Activated naive CD8-positive, alpha-beta T cell treated with anti-CD3 and anti-CD28 coated beads, Interleukin-2, amount 50 U/mL, for 24 hours (primary cell): Measurements from ENCODE around the gene PPM1H.
"Not testable (repeated sequence)": the region's sequence is repeated elsewhere in the genome, so short reads cannot be mapped to it uniquely, and the experiment has no call there.

ENCODE experiments used
- ATAC-seq: fragments of 150-1000 bp; cut with Tn5 transposase; one replicate; pipeline ENCODE4 v1.10.0; 2021
- DNase-seq: peaks from one replicate; pipeline ENCODE4 v3.0.0; 2021
- H3K27ac Mint-ChIP-seq: one replicate; pipeline ENCODE4 v1.8.0; 2021; ENCODE audit warnings: mild to moderate bottlenecking, mixed read lengths
- H3K27me3 Mint-ChIP-seq: one replicate; pipeline ENCODE4 v1.8.0; 2021; ENCODE audit warnings: mixed read lengths
- H3K36me3 Mint-ChIP-seq: one replicate; pipeline ENCODE4 v1.8.0; 2021; ENCODE audit warnings: low read depth, mixed read lengths
- H3K4me1 Mint-ChIP-seq: one replicate; pipeline ENCODE4 v1.8.0; 2021; ENCODE audit warnings: mixed read lengths
- H3K4me3 Mint-ChIP-seq: one replicate; pipeline ENCODE4 v1.8.0; 2021; ENCODE audit warnings: mild to moderate bottlenecking, moderate library complexity, mixed read lengths
- H3K9me3 Mint-ChIP-seq: one replicate; pipeline ENCODE4 v1.8.0; 2021; ENCODE audit warnings: mixed read lengths

PPM1H gene

DNA sequence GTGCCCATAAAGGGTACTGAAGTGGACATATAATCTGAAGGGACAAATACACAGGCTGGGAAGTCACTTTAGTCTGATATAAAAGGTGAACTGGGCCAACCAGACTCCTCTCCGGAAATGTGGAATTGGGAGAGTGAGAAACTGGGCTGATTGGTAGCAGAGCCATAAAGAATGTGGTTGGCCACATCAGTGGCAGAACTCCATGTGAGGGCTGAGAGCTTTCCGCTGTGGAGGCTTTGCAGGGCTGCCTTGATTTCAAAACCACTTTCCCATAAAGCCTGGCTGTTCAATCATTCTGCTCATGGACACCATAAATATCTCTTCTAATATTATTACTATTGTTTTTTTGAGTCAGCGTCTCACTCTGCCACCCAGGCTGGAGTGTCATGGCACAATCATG lies 248.0 kb downstream of the PPM1H start:
- Mint-ChIP-seq H3K36me3 (no peaks in the 10 kb centered on the region), H3K9me3 (no peaks in the 10 kb centered on the region), H3K27ac (no peak overlapping the region), H3K27me3 (no peaks in the 10 kb centered on the region), H3K4me1 (no peaks in the 10 kb centered on the region), H3K4me3 (no peak overlapping the region)
- ATAC-seq (no peak), DNase-seq (no peak)

- peaks cover 1% of the 10 kb centered on the region for H3K4me1 Mint-ChIP-seq
- H3K36me3 Mint-ChIP-seq, result no peaks in the 10 kb centered on the region
- no peaks in the 10 kb centered on the region for H3K9me3 Mint-ChIP-seq
- H3K27ac Mint-ChIP-seq, result no peak overlapping the region
- ATAC-seq, result no peak
- no peak for DNase-seq
- H3K27me3 Mint-ChIP-seq, result peaks cover 3% of the 10 kb centered on the region
- no peak overlapping the region for H3K4me3 Mint-ChIP-seq
Measured at GRCh38 chr12:62684570-62685295, 250.2 kb downstream of the PPM1H start.

GRCh38 chr12:62683776-62684569 lies 251.0 kb downstream of the PPM1H start:
- Mint-ChIP-seq H3K4me1 (peaks cover 1% of the 10 kb centered on the region), H3K4me3 (no peak overlapping the region), H3K36me3 (no peaks in the 10 kb centered on the region), H3K9me3 (no peaks in the 10 kb centered on the region), H3K27me3 (peaks cover 6% of the 10 kb centered on the region), H3K27ac (no peak overlapping the region)
- DNase-seq, result no peak
- ATAC-seq, result no peak

DNA sequence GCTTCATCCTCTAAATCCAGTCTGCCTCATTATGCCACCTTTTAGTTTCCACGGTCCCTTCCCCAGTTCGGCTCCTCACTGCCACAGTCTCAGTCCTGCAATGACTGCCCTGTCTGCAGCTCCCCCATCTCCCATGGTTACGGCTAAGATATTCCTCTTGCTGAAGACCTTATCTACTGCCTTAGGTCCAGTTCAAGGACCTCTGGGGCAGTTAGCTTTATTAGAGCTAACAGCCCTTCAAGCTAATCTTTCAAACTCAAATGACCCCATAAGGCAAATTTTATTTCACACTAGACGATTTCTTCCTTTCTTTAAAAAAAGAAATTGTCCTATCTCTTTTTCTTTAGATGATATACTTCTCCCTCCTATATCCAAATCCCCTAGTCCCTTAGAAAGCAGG lies 253.6 kb downstream of the PPM1H start:
- no peak for DNase-seq
- H3K9me3 Mint-ChIP-seq, result no peaks in the 10 kb centered on the region
- peaks cover 1% of the 10 kb centered on the region for H3K4me1 Mint-ChIP-seq
- no peak for ATAC-seq
- H3K4me3 Mint-ChIP-seq, result no peak overlapping the region
- H3K27ac Mint-ChIP-seq, result no peak overlapping the region
- H3K27me3 Mint-ChIP-seq, result peaks cover 9% of the 10 kb centered on the region
- no peaks in the 10 kb centered on the region for H3K36me3 Mint-ChIP-seq

DNA sequence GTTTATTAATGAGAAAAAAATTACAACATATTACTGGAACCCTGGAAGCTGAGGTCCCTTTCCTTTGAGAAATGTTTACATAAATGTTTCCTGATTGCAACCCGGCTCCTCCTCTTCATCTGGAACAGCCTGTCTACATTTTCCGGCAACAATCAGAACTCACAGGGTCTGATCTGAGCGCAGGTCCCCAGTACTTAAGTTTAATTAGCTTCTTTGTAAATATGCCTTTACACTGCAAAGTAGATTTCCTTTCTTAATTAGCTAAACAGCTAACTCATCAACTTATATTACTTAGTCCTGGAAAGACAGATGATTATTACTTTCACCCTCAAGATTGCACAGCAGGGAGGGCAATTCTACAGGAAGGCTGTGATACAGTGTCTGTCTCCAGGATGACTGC lies 255.3 kb downstream of the PPM1H start:
- H3K4me3 Mint-ChIP-seq, result no peak overlapping the region
- no peak overlapping the region for H3K27ac Mint-ChIP-seq
- no peaks in the 10 kb centered on the region for H3K9me3 Mint-ChIP-seq
- H3K27me3 Mint-ChIP-seq, result peaks cover 9% of the 10 kb centered on the region
- H3K4me1 Mint-ChIP-seq, result peaks cover 1% of the 10 kb centered on the region
- ATAC-seq, result no peak
- no peaks in the 10 kb centered on the region for H3K36me3 Mint-ChIP-seq
- DNase-seq, result no peak

- DNase-seq (no peak), ATAC-seq (no peak)
- Mint-ChIP-seq H3K27me3 (peaks cover 9% of the 10 kb centered on the region), H3K4me1 (peaks cover 1% of the 10 kb centered on the region), H3K27ac (no peak overlapping the region), H3K4me3 (no peak overlapping the region), H3K9me3 (no peaks in the 10 kb centered on the region), H3K36me3 (no peaks in the 10 kb centered on the region)
Measured at GRCh38 chr12:62677355-62677754, 257.6 kb downstream of the PPM1H start.

- Mint-ChIP-seq H3K27ac (no peak overlapping the region), H3K27me3 (peaks cover 9% of the 10 kb centered on the region)
Measured at GRCh38 chr12:62676521-62677307, 258.2 kb downstream of the PPM1H start.

DNA sequence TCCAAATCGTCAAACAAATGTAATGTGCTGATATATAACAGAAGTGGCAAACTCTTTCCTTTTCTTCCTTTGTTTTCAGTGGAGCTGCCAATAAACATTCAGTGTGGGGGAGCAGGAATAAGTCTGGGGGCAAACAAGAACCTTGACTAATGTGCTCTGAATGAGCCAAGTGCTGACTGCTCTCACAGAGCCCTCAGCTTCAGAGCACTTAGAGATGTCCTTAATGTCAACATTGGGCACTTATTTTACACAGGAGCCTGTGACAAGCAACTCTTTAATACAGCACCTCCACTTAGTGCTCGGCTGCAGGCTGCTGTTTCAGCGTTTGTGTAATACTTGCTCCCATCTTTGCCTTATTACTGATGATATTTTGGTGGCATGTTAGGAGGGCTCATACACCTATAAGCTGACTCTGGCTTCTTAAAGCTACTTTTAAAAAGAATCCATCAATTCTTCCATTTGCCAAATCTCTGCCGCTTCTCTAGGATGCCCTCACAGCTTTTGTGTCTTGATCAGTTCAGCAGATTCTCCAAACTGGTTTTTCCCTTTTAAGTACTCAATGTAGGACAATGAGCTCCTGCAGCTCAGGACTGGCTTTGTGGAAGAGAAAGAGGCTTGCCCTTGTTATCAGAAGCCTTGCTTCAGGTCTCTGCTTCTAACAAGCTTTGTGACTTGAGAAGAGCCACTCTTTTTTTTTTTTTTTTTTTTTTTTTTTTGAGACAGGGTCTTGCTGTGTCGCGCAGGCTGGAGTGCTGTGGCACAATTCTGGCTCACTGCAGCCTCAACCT lies 261.7 kb downstream of the PPM1H start:
- no peak overlapping the region for H3K4me3 Mint-ChIP-seq
- H3K27ac Mint-ChIP-seq, result no peak overlapping the region
- DNase-seq (no peak), ATAC-seq (no peak)
- no peaks in the 10 kb centered on the region for H3K4me1 Mint-ChIP-seq
- H3K36me3 Mint-ChIP-seq, result no peaks in the 10 kb centered on the region
- peaks cover 3% of the 10 kb centered on the region for H3K27me3 Mint-ChIP-seq
- no peaks in the 10 kb centered on the region for H3K9me3 Mint-ChIP-seq

More at GRCh38 chr12:62676521-62677307, 258.2 kb downstream of the PPM1H start:
- Mint-ChIP-seq H3K36me3 (no peaks in the 10 kb centered on the region), H3K4me3 (no peak overlapping the region), H3K9me3 (no peaks in the 10 kb centered on the region), H3K4me1 (peaks cover 1% of the 10 kb centered on the region)
- DNase-seq (no peak), ATAC-seq (no peak)

DNA sequence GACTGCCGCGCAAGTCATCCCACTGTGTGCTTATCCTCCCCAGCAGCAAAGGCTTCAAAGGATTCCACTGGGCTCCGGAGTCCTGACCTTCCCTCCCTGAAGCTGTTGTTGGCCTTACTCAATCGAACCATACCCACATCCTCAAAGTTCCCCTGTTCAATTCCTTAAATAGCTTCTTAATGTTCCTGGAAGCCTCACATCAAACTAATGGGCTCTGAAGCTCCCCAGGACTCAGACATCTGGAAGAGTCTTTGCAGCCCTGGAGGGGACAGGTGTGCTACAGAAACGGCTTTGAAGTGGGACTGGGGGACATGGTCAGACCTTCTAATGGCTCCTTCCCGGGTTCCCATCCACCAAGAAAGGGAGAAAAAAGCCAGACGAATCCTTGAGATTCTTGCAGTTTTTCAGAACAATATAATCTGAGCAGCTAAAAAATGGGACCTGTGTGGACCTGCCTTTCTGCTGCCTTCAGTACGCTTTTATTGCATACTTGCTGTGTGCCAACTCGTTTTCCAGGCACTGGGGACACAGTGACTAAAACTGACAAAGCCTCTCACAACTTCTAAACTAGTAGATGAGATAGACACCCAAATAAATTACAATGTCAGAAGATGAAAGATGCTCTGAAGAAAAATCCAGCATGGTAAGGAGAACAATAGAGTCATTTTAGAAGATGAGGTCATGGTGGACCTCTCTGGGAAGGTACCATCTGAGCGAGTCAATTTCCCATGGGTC lies 263.8 kb downstream of the PPM1H start:
- H3K4me3 Mint-ChIP-seq, result no peak overlapping the region

GRCh38 chr12:62668782-62669181 lies 266.2 kb downstream of the PPM1H start:
- no peaks in the 10 kb centered on the region for H3K36me3 Mint-ChIP-seq
- no peak overlapping the region for H3K27ac Mint-ChIP-seq
- no peaks in the 10 kb centered on the region for H3K27me3 Mint-ChIP-seq
- no peak for DNase-seq
- ATAC-seq, result no peak
- H3K4me3 Mint-ChIP-seq, result no peak overlapping the region
- no peaks in the 10 kb centered on the region for H3K9me3 Mint-ChIP-seq
- H3K4me1 Mint-ChIP-seq, result no peaks in the 10 kb centered on the region

More for the DNA sequence above, 263.8 kb downstream of the PPM1H start:
- DNase-seq (no peak), ATAC-seq (no peak)
- no peaks in the 10 kb centered on the region for H3K27me3 Mint-ChIP-seq
- no peaks in the 10 kb centered on the region for H3K4me1 Mint-ChIP-seq
- no peaks in the 10 kb centered on the region for H3K9me3 Mint-ChIP-seq
- no peaks in the 10 kb centered on the region for H3K36me3 Mint-ChIP-seq
- no peak overlapping the region for H3K27ac Mint-ChIP-seq

DNA sequence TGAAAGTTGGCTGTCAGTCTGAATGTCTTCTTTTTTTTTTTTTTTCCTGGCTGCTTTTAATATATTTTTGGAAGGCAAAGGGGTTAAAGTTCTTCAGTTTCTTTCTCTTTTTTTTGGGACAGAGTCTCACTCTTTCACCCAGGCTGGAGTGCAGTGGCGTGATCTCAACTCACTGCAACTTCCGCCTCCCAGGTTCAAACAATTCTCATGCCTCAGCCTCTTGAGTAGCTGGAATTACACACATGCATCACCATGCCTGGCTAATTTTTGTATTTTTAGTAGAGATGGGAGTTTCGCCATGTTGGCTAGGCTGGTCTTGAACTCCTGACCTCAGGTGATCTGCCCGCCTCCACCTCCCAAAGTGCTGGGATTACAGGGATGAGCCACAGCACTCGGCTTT lies 270.0 kb downstream of the PPM1H start:
- H3K4me1 Mint-ChIP-seq, ATAC-seq, DNase-seq, H3K27me3 Mint-ChIP-seq, H3K27ac Mint-ChIP-seq, H3K9me3 Mint-ChIP-seq, H3K36me3 Mint-ChIP-seq, H3K4me3 Mint-ChIP-seq: not testable (repeated sequence)

DNA sequence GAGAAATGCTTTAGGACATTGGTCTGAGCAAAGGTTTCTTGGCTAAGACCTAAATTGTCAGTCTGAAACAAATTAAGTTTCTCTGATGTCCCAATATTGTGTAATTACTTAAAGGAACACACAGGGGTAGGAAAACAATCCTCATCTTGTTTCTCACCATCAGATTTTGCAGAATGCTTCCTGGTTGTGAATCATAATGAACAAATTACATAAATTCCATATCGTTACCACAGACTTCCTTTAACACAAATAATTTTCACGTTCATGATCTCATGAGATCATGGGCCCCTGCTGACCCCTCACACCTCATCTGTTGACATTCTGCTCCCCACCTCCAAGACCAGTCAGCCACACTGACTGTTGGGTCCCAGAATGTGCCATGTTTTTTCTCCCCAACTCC lies 274.2 kb downstream of the PPM1H start:
- Mint-ChIP-seq H3K27me3 (no peaks in the 10 kb centered on the region), H3K4me3 (no peak overlapping the region), H3K4me1 (peaks cover 4% of the 10 kb centered on the region), H3K36me3 (no peaks in the 10 kb centered on the region), H3K27ac (no peak overlapping the region), H3K9me3 (no peaks in the 10 kb centered on the region)
- ATAC-seq (no peak), DNase-seq (no peak)

- DNase-seq (no peak), ATAC-seq (no peak)
- Mint-ChIP-seq H3K27me3 (peaks cover 1% of the 10 kb centered on the region), H3K36me3 (no peaks in the 10 kb centered on the region), H3K4me1 (peaks cover 4% of the 10 kb centered on the region), H3K9me3 (no peaks in the 10 kb centered on the region), H3K27ac (no peak overlapping the region), H3K4me3 (no peak overlapping the region)
Measured at GRCh38 chr12:62659453-62660295, 275.3 kb downstream of the PPM1H start.
